ENCODE data around the gene ILDR2.

DNA sequence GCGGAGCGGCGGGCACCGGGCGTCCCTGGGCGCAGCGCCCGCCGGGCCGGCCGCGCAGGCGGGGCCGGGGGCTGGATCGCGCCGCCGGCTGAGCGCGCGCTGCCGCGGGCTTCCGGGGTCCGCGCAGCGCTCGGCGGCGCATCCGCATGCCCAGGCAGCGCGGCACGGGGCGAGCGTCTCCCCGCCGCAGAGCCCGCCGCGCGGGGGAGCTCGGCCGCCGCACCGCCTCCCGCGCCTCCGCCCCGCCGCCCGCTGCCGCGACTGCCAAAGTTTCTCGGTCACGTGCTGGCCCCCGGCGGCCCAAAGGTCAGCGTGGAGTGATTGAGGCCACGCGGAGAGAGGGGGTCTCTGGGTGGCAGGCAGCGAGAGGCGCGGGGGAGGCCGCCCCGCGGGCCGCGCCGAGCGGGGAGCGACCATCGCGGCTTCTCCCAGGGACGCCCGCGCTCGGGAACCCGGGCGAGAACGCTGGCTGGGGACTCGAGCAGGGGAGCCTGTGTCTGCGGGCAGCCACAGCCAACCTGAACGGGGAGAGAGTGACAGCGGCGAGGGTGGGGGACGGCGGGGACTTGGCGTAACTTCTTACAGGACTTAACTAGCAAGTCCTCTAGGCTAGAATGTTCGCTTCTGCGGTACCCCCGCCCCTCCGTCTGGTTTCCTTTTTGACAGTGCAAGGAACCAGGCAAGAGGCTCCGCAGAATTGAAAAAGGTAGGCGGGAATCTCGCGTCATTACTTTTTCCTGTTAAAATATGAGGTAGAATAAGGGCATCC, at the start of gene ILDR2:
- TF ChIP-seq POLR2AphosphoS5 (IDR thresholded peaks at IDR 0.05; ENCODE audit: low read depth, low read length), result no peak
- TF ChIP-seq TAF1 (IDR thresholded peaks at IDR 0.05; ENCODE audit: borderline replicate concordance, low read depth, low read length), result no peak
